NCI-H446 treated with DMSO at 0.1 percent for 48 hours (cell line): Measurements from ENCODE around the gene C4orf33.

Experiments
- DNase-seq: peaks from one replicate; lab custom pipeline; 2025; lab: John Stamatoyannopoulos, UW

The C4orf33 gene

DNA sequence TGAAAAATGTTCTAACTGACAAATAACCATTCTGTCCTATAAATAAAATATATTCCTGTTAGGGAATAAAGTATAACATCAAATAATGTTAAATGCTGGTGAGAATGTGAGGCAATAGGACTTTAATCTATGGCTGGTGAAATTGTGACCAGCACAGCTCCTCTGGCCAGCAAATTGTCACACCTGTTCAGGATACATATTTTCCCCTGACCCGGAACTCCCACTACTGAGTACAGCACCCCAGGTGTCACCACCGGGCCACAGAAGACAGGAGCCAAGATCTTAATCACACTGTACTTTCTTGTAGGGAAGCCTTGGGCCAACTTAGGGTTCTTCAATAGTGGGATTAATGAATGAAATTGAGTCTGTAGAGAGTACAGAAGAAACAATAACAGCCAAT is 33.2 kb downstream of the C4orf33 start:
- no peak for DNase-seq

DNA sequence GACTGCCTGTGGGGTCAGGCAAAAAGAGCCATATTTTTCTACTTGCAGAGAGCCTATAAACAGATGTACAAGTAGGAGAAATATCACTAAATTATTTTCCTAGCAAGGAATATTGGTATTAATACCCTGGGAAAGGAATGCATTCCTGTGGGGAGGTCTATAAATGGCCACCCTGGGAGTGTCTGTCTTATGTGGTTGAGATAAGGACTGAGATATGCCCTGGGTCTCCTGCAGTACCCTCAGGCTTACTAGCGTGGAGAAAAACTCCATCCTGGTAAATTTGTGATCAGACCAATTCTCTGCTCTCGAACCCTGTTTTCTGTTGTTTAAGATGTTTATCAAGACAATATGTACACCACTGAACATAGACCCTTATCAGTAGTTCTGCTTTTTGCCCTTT is 35.4 kb downstream of the C4orf33 start:
- no peak for DNase-seq

DNA sequence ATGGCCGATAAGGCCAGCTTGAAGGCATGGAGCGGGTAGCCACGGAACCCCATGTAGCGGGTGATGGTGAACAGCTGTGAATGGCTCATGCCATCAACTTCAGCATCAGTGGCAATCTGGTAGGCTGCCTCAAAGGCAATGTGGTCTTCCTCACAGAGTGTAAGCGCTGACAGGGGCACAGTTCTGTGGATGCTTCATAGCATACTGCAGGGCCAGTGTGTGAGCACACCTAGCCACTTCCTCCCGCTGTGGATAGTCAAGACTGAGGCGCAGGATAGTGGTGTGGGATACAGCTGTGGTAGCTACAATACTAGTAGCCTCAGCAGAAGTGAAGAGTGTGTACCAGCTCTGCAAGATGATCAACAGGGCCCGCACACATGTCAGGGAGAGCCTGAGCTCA is 40.5 kb downstream of the C4orf33 start:
- DNase-seq, result no peak

DNA sequence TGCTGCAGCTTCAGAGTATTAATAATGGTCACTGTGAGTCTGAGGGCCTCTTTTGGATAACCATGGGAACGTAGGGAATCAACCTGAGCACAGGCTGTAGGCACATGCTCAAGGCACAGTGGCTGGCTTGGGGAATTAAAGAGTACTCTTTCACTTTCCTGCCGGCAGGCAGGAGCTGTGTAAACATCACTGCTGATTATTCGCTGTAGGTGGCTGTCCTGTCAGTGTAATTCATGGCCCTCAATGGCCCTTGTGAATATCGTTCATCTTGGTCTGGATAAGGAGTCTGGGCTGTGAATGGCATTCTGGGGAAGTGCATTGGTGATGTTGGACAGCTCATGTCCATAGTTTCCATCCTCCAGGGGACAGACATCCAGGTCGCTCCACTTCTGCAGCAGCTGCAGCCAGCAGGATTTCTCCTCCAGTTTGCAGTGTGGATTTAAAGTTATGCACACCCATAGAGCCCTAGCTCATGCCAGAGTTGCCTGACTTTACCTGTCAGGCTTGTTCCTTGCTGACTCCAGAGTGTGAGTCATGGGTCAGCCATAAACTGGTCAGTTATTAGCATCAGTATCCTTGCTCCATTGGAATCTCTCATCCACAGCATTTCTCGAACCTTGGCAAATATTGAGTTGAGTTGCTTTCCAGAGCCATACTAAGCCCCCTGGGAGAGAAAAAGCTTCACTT is 43.0 kb downstream of the C4orf33 start:
- no peak for DNase-seq

DNA sequence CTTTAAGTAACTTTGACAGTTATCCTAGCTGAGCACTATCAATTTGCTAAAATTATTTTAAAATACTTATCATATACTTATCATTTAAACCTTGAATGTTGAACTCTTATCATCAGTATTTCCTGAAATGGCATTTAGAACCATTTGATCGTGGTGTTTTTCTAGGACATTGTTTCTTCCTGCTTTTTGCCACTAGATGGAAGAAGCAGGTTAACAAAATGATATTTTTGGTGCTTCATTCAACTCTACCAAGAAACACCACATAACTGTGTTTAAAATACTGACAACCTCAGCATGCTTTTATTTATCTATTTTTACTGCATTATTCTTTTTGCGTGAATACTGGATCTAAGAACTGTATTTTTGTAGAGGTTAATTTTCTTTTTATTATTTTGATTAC is 44.6 kb downstream of the C4orf33 start:
- no peak for DNase-seq

DNA sequence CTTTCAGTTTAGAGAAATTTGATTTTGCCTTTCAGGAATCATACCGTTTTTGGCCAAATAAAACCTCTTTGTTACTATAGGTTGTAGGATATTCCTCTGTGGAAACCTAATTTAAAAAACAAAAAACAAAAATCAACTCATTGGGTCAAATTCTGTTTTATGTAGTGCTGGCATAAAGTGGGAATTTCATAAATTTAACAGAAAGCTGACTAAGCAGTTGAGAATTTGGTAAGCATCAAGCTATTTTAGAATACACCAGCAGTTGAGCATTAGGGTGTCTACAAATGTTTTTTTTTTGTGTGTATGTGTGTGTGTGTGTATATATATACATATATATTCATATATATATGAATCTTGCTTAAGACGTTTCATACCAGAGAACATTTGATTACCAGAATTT is 47.4 kb downstream of the C4orf33 start:
- no peak for DNase-seq

DNA sequence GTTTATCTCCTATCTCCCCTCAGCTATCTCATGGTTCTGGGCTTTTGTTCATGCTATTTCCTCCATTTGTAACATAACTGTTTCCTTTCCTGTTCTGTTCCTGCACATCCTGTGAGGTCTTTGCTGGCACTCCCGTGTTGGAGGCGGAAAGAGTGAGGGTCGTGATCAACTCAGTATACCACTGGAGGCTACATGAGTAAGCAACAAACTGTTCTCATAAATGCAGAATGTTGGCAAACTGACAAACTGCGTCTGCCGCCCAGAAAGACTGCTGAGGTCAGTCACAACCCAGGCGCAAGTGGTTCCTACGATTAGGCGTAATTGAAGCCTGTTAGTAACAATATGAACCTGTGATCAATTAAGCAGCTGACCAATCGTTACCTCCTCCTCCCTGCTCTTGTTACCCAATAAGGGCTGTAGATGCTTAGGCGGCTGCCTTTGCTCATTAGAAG is 48.8 kb downstream of the C4orf33 start:
- no peak for DNase-seq

DNA sequence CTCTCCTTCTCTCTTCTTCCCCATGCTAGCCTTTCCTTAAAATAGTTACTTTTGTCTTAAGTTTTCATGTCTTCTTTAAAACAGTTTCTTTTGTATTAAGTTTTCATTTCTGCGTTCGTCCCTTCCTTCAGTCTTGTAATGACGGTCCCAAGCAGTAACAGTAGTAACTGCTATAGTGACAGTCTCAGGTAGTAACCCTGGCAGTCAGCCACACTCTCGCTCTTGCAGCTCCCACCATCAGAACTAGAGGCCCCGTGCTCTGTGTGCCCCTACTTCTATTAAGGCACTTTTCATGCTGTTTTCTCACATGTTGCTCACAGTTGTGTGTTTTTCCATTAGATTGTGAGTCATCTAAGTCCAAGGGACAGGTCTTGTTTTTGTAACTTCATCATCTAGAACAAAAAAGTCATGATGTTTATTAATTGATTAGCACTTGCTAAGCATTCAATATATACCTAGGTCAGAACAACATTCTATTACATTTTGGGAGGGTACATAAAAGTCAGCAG is 49.3 kb downstream of the C4orf33 start:
- DNase-seq, result no peak

DNA sequence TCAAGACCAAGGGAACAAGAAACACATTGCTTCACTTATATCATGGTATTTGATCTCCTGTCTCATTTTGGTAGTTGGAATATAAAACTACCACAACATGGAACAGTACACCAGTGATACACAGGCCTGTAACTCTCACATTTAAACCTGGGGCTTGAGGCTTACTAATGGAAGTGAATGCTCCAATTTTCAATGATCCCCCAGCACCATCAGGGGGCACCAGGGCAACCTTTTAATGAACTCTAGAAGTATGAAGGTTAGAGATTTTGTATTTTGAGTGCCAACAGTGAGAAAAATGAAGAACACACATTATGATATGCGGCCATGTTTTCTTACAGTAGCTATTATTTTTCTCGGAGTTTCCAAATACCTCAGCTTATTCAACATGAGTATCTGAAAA is 50.7 kb downstream of the C4orf33 start:
- no peak for DNase-seq

DNA sequence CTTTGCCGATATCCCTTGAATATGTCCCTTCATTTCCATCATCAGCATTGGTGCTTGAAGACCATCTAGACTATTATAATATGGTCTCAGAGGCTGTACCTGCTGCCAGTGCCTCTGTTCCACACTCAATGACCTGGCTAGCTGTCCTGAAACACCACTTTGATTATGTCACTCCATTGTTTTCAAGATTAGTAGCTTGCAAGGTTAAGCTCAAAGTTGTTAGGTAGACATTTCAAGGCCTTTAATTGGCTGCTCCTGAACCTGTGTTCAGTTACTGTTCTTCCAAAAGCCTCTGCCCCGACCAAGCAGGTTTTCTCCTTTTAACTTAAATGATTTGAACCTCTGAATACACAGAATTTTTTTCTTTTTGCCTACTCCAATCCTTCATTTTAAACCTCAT is 52.9 kb downstream of the C4orf33 start:
- DNase-seq, result no peak

DNA sequence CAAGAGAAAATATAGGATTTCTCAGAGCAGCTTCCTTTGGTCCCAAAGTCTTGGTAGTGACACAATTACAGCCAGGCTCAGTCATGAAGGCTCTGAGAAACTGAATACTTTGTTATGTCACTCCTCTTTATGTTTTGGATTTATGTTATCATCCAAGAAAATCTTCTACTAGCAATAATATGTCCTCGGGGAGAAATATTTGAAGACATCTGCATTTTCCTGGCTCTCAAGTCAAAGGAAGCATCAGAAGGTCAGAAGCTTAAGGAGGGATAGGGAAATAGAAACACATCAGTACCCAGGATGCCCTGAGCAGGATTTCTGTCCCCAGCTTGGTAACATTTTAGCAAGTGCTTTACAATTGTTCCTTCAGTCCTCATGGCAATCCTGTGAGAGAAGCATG is 54.0 kb downstream of the C4orf33 start:
- no peak for DNase-seq

DNA sequence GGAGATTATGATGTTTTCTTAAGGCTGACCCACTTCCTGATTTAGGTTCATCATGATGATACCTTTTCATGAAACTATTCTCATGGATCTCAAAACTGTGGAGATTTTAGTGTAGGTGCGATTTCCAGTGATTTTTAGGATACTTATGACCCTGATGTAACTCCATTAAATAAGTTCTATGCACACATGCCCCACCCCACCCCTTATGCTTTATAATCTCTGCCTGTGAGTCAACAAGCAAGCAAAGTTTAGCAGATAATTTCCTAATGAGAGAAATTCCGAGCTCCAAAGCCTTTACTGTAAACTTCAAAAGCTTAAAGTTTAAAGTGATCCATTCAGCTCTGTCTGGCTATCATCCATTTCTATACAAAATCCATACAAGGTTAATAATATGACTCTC is 56.4 kb downstream of the C4orf33 start:
- DNase-seq, result no peak

DNA sequence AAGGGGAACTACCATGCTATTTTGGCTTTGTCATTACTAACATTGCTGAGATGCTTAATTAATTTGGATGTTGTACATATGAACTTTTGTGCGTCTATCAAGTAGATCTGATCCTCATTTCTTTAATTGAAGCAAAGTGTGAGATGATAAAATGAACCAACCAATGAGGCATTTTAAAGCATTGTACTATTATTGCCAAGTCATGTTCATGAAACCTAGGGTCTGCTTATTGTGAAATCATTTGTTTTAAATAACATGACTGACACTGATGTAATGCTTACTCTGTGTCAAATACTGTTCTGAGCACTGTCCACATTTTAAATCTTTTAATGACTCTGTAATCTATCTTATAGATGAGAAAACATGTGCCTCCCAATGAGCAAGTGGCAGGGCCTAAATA is 57.7 kb downstream of the C4orf33 start:
- DNase-seq, result no peak

DNA sequence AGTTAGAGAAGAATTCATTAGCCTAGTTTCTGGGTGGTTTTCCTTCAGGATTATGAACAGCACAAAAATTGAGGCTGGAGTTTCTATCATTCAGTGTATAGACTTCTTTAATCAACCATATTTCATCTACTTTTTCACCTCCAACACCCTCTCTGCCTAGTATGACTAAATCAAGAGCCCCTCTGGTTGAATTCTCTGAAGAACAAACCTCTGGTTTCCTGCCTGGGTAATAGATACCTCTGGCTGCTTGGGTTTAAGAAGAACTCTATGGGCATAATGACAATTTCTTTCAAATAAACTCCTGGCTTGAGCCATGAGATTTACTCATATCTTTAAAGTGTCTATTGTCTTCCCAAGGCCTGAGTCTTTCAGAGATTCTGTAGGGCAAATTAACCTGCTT is 66.5 kb downstream of the C4orf33 start:
- DNase-seq, result no peak

DNA sequence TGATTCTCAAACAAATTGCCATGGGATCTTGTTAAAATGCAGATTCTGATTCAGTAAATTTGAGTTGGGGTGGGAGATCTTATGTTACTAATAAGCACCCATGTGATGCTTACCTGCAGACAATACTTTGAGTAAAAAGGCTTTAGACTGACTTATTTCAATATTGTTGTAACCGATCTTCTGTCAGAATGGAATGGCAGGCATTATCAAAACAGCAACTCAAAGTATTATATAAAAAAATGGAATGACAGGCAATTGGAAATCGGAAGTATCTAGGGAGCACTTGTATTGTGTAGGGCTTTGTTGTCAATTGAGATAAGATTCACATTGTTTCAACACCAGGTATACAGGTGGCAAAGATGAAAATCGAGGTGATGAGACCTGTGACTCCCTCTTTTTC is 67.5 kb downstream of the C4orf33 start:
- DNase-seq, result no peak

DNA sequence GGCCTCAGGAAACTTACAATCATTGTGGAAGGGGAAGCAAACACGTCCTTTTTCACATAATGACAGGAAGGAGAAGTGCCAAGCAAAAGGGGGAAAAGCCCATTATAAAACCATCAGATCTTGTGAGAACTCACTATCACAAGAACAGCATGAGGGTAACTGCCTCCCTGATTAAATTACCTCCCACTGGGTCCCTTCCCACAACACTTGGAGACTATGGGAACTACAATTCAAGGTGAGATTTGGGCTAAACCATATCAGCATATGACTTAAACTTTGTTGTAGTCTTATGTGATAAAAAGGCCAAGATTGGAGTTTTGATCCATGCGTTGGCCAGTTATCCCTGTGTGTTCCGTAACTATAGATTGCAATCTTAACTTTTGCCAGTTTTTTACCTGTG is 68.3 kb downstream of the C4orf33 start:
- no peak for DNase-seq
